Measurements from ENCODE around the gene ZFHX3. TPM values are rescaled to one million over a fixed set of nuclear protein-coding genes. Genes with fewer than 3 reads are reported as not detected.

The ZFHX3 gene
- total and polyA plus RNA-seq, 10 donors: 0.47 to 18.5 (median 11.1) TPM

GRCh38 chr16:72808754-72809153 lies 239.2 kb downstream of the ZFHX3 start:
- H3K4me1 ChIP-seq: no peaks in the 10 kb centered on the region
- no peak for TF ChIP-seq POLR2AphosphoS5 (IDR thresholded peaks at IDR 0.05)
- TF ChIP-seq CTCF (IDR thresholded peaks at IDR 0.05 in 8 of 11, conservative IDR thresholded peaks at IDR 0.05 in 3 of 11): no peak
- no peak for TF ChIP-seq POLR2A (IDR thresholded peaks at IDR 0.05)
- H3K9me3 ChIP-seq: no peaks in the 10 kb centered on the region
- no peak overlapping the region for H3K4me3 ChIP-seq
- WGBS, 5 donors: 93 to 99% (median 96%) methylated on average over 1 of the region's 1 CpG
- no peak for DNase-seq
- peaks cover 0 to 30% (median 0%) of the 10 kb centered on the region in 6 donors for H3K36me3 ChIP-seq
- no peaks in the 10 kb centered on the region for H3K27me3 ChIP-seq (replicated peaks in 1 of 7)
- H3K27ac ChIP-seq: no peak overlapping the region
- intact Hi-C loops (cut with DNase I; ENCODE audit: low total_unique reads): no loop called here

- no peak overlapping the region for H3K4me3 ChIP-seq
- H3K9me3 ChIP-seq: no peaks in the 10 kb centered on the region
- H3K27me3 ChIP-seq (replicated peaks in 1 of 7): no peaks in the 10 kb centered on the region
- peaks cover 0 to 30% (median 0%) of the 10 kb centered on the region in 6 donors for H3K36me3 ChIP-seq
- no peaks in the 10 kb centered on the region for H3K4me1 ChIP-seq
- DNase-seq: no peak
- WGBS, 5 donors: 89 to 95% (median 93%) methylated on average over 3 of the region's 3 CpGs
- no peak for TF ChIP-seq POLR2A (IDR thresholded peaks at IDR 0.05)
- no peak for TF ChIP-seq CTCF (IDR thresholded peaks at IDR 0.05 in 8 of 11, conservative IDR thresholded peaks at IDR 0.05 in 3 of 11)
- TF ChIP-seq POLR2AphosphoS5 (IDR thresholded peaks at IDR 0.05): no peak
- intact Hi-C loops (cut with DNase I; ENCODE audit: low total_unique reads): no loop called here
- H3K27ac ChIP-seq: no peak overlapping the region
Measured at GRCh38 chr16:72807245-72807644, 240.7 kb downstream of the ZFHX3 start.

- 80 to 97% (median 92%) methylated on average over 3 of the region's 3 CpGs for WGBS, 5 donors
- Histone ChIP-seq H3K36me3 (peaks cover 0 to 20% (median 0%) of the 10 kb centered on the region in 6 donors), H3K27ac (no peak overlapping the region), H3K4me1 (no peaks in the 10 kb centered on the region), H3K4me3 (no peak overlapping the region), H3K9me3 (no peaks in the 10 kb centered on the region), H3K27me3 (replicated peaks in 1 of 7) (no peaks in the 10 kb centered on the region)
- DNase-seq: no peak
- intact Hi-C loops (cut with DNase I; ENCODE audit: low total_unique reads): no loop called here
- no peak for TF ChIP-seq CTCF (IDR thresholded peaks at IDR 0.05 in 8 of 11, conservative IDR thresholded peaks at IDR 0.05 in 3 of 11)
- no peak for TF ChIP-seq POLR2A (IDR thresholded peaks at IDR 0.05)
- TF ChIP-seq POLR2AphosphoS5 (IDR thresholded peaks at IDR 0.05): no peak
Measured at GRCh38 chr16:72805486-72805885, 242.4 kb downstream of the ZFHX3 start.

- no peaks in the 10 kb centered on the region for H3K9me3 ChIP-seq
- H3K36me3 ChIP-seq: peaks cover 0 to 48% (median 18%) of the 10 kb centered on the region in 6 donors
- no peaks in the 10 kb centered on the region for H3K27me3 ChIP-seq (replicated peaks in 1 of 7)
- H3K4me1 ChIP-seq: no peaks in the 10 kb centered on the region
- TF ChIP-seq CTCF (IDR thresholded peaks at IDR 0.05 in 8 of 11, conservative IDR thresholded peaks at IDR 0.05 in 3 of 11): no peak
- TF ChIP-seq POLR2AphosphoS5 (IDR thresholded peaks at IDR 0.05): no peak
- no peak for TF ChIP-seq POLR2A (IDR thresholded peaks at IDR 0.05)
- 84 to 92% (median 90%) methylated on average over 10 of the region's 10 CpGs for WGBS, 5 donors
- DNase-seq: no peak
- intact Hi-C loops (cut with DNase I; ENCODE audit: low total_unique reads): no loop called here
- no peak overlapping the region for H3K4me3 ChIP-seq
- H3K27ac ChIP-seq: no peak overlapping the region
Measured at GRCh38 chr16:72800524-72801161, 247.3 kb downstream of the ZFHX3 start.
